ENCODE data around the gene KDM6B. TPM values are rescaled to one million over a fixed set of nuclear protein-coding genes. Genes with fewer than 3 reads are reported as not detected.

The KDM6B gene
- total RNA-seq, 5 donors from 2014 or later (not counting 1 experiment from before 2014, with no cell fraction given) = 87.3 to 180 (median 108) TPM

- Histone ChIP-seq H3K4me1 (ENCODE audit: control insufficient read depth in 1 of 2, extremely low read depth in 1 of 2, insufficient read depth in 2 of 2, low read length in 2 of 2) (peaks cover 53 to 85% of the 10 kb centered on the region in 2 experiments), H3K4me3 (ENCODE audit: control insufficient read depth in 1 of 2, extremely low read depth in 1 of 2, low read length in 1 of 2) (peak overlapping the region; percentile 57 to 91), H3K9me3 (no peaks in the 10 kb centered on the region), H3K27ac (ENCODE audit: low read length) (peak overlapping the region; percentile 100), H3K36me3 (ENCODE audit: control insufficient read depth in 2 of 2, extremely low read depth in 1 of 2, insufficient read depth in 1 of 2, low read length in 1 of 2) (peaks cover 3 to 22% of the 10 kb centered on the region in 2 donors), H3K27me3 (replicated peaks in 1 of 2; ENCODE audit: control insufficient read depth in 2 of 2, extremely low read depth in 1 of 2, insufficient read depth in 2 of 2, low read length in 1 of 2) (no peaks in the 10 kb centered on the region)
- ChIA-PET POLR2A (interaction anchor here (0.5 to 1.8 kb wide), 5 partner anchors 8 to 279 kb away, joined by 3 to 5 read pairs (median 4); partner anchors contain the start of gene NAA38 (in 1 of the 2)), CTCF (interaction anchor here in 1 of 2 donors (0.7 kb wide), 1 partner anchor 17 kb away, joined by 3 read pairs; no protein-coding TSS in a partner anchor)
- DNase-seq = peak; percentile 59 to 97 (median 86)
- Mint-ChIP-seq H3K27me3 (no peaks in the 10 kb centered on the region), H3K4me1 (peaks cover 65 to 78% (median 73%) of the 10 kb centered on the region in 3 donors), H3K27ac (peak overlapping the region; percentile 94 to 98), H3K36me3 (peaks cover 3% of the 10 kb centered on the region), H3K4me3 (peak overlapping the region; percentile 87 to 100 (median 94)), H3K9me3 (no peaks in the 10 kb centered on the region)
- 11% methylated on average over 26 of the region's 34 CpGs for WGBS (ENCODE audit: insufficient coverage)
- peak; percentile 54 to 61 (median 55) for ATAC-seq (replicated peaks in 1 of 4)
Measured at GRCh38 chr17:7841396-7841914, 7.4 kb downstream of the KDM6B start.

- Histone ChIP-seq H3K9me3 (no peaks in the 10 kb centered on the region), H3K27ac (ENCODE audit: low read length) (peak overlapping the region; percentile 100), H3K27me3 (replicated peaks in 1 of 2; ENCODE audit: control insufficient read depth in 2 of 2, extremely low read depth in 1 of 2, insufficient read depth in 2 of 2, low read length in 1 of 2) (no peaks in the 10 kb centered on the region), H3K36me3 (ENCODE audit: control insufficient read depth in 2 of 2, extremely low read depth in 1 of 2, insufficient read depth in 1 of 2, low read length in 1 of 2) (peaks cover 3 to 25% of the 10 kb centered on the region in 2 donors), H3K4me3 (ENCODE audit: control insufficient read depth in 1 of 2, extremely low read depth in 1 of 2, low read length in 1 of 2) (peak overlapping the region; percentile 57 to 91), H3K4me1 (ENCODE audit: control insufficient read depth in 1 of 2, extremely low read depth in 1 of 2, insufficient read depth in 2 of 2, low read length in 2 of 2) (peaks cover 49 to 80% of the 10 kb centered on the region in 2 experiments)
- H3K27ac Mint-ChIP-seq = peak overlapping the region; percentile 96 to 98
- H3K27me3 Mint-ChIP-seq = no peaks in the 10 kb centered on the region
- ChIA-PET CTCF (no interaction called here), POLR2A (interaction anchor here (0.5 to 1.8 kb wide), 5 partner anchors 8 to 278 kb away, joined by 3 to 5 read pairs (median 4); partner anchors contain the start of gene NAA38 (in 1 of the 2))
- H3K36me3 Mint-ChIP-seq = peaks cover 3% of the 10 kb centered on the region
- H3K4me1 Mint-ChIP-seq = peaks cover 61 to 78% (median 71%) of the 10 kb centered on the region in 3 donors
- peak overlapping the region; percentile 87 to 100 (median 94) for H3K4me3 Mint-ChIP-seq
- DNase-seq (peak in 34 of 35 experiments; percentile 68 to 86 (median 80)), ATAC-seq (replicated peaks in 1 of 4) (peak; percentile 19 to 35 (median 30))
- under 1% methylated on average over 22 of the region's 46 CpGs for WGBS (ENCODE audit: insufficient coverage)
- no peaks in the 10 kb centered on the region for H3K9me3 Mint-ChIP-seq
Measured at GRCh38 chr17:7841915-7842379, 7.9 kb downstream of the KDM6B start.

DNA sequence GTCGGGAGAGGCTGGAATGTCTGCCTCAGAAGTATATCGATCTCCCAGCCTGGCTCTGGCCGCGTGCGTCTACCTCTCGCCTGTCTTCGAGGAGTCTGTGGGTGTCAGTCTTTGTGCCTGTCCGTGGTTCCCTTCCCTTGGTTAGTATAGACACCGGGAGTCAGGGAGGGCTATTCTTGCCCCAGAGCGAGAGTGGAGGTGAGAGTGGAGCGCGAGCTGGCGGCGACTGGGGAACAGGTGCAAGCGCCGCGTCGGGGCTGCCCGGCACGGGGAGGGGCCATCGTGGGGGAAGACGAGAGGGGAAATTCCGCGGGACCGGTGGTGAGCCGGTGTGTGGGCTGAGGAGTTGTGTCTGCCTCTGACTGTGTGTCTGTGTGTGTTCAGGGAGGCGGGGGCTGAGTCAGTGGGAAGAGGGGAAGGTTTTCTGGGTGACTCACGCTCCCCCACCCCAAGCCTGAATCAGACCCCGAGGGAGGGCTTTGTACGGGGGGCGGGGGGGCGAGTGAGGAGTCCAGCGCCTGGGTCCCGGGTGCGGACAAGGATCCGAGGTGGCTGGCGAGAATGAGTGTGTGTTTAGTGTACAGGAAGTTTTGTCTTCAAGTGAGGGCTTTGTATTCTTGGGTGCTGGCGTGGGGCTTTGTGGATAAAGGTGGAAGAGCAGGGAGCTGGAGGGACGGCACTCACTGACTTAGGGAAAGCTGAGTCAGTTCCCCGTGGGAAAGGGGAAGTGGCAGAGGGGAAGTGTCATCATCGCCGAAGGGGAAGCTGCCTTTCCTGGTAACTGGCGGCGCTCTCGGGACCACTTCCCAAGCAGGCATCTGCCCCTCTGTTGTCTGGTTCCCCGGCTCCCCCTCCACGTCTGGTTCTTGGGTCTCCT, 8.6 kb downstream of the KDM6B start:
- Histone ChIP-seq H3K4me3 (ENCODE audit: control insufficient read depth in 1 of 2, extremely low read depth in 1 of 2, low read length in 1 of 2) (peak overlapping the region; percentile 86 to 91), H3K9me3 (no peaks in the 10 kb centered on the region), H3K36me3 (ENCODE audit: control insufficient read depth in 2 of 2, extremely low read depth in 1 of 2, insufficient read depth in 1 of 2, low read length in 1 of 2) (peaks cover 3 to 28% of the 10 kb centered on the region in 2 donors), H3K27me3 (replicated peaks in 1 of 2; ENCODE audit: control insufficient read depth in 2 of 2, extremely low read depth in 1 of 2, insufficient read depth in 2 of 2, low read length in 1 of 2) (no peaks in the 10 kb centered on the region), H3K27ac (ENCODE audit: low read length) (peak overlapping the region; percentile 100), H3K4me1 (ENCODE audit: control insufficient read depth in 1 of 2, extremely low read depth in 1 of 2, insufficient read depth in 2 of 2, low read length in 2 of 2) (peaks cover 43 to 74% of the 10 kb centered on the region in 2 experiments)
- POLR2A ChIA-PET = interaction anchor here in 1 of 2 donors (1.4 to 1.8 kb wide), 2 partner anchors 8 to 10 kb away, joined by 5 to 7 read pairs; no protein-coding TSS in a partner anchor
- H3K27me3 Mint-ChIP-seq = no peaks in the 10 kb centered on the region
- peak; percentile 25 to 55 (median 32) for ATAC-seq (replicated peaks in 1 of 4)
- CTCF ChIA-PET = interaction anchor here (0.6 to 0.7 kb wide), 2 partner anchors 8 to 19 kb away, joined by 3 read pairs; no protein-coding TSS in a partner anchor
- H3K4me3 Mint-ChIP-seq = peak overlapping the region; percentile 87 to 100 (median 94)
- WGBS (ENCODE audit: insufficient coverage) = 0% methylated on average over 27 of the region's 47 CpGs
- H3K36me3 Mint-ChIP-seq = peaks cover 3% of the 10 kb centered on the region
- peak; percentile 52 to 98 (median 95) for DNase-seq
- no peaks in the 10 kb centered on the region for H3K9me3 Mint-ChIP-seq
- H3K27ac Mint-ChIP-seq = peak overlapping the region; percentile 96 to 98
- H3K4me1 Mint-ChIP-seq = peaks cover 55 to 72% (median 65%) of the 10 kb centered on the region in 3 donors

DNA sequence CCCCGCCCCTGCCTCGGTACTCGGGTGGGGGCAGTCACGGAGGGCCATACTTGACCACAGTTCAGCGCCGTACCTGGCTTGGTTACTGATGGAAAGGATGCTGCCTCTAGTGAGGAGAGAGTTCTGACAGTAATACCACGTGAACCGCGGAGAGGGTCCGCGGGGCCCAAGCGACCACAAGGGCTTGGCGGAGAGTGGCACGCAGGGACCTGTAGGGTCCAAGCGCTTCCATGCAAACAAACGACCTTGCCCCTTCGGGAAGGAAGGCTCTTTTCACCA, 9.2 kb downstream of the KDM6B start:
- Histone ChIP-seq H3K27ac (ENCODE audit: low read length) (peak overlapping the region; percentile 100), H3K4me1 (ENCODE audit: control insufficient read depth in 1 of 2, extremely low read depth in 1 of 2, insufficient read depth in 2 of 2, low read length in 2 of 2) (peaks cover 41 to 72% of the 10 kb centered on the region in 2 experiments), H3K36me3 (ENCODE audit: control insufficient read depth in 2 of 2, extremely low read depth in 1 of 2, insufficient read depth in 1 of 2, low read length in 1 of 2) (peaks cover 3 to 33% of the 10 kb centered on the region in 2 donors), H3K9me3 (no peaks in the 10 kb centered on the region), H3K4me3 (ENCODE audit: control insufficient read depth in 1 of 2, extremely low read depth in 1 of 2, low read length in 1 of 2) (peak overlapping the region; percentile 86 to 91), H3K27me3 (replicated peaks in 1 of 2; ENCODE audit: control insufficient read depth in 2 of 2, extremely low read depth in 1 of 2, insufficient read depth in 2 of 2, low read length in 1 of 2) (no peaks in the 10 kb centered on the region)
- peak overlapping the region; percentile 87 to 100 (median 94) for H3K4me3 Mint-ChIP-seq
- H3K36me3 Mint-ChIP-seq = peaks cover 3% of the 10 kb centered on the region
- ChIA-PET POLR2A (interaction anchor here in 1 of 2 donors (0.8 to 1.8 kb wide), 3 partner anchors 8 to 14 kb away, joined by 3 to 7 read pairs (median 5); partner anchors contain the start of gene NAA38), CTCF (interaction anchor here (0.6 to 0.7 kb wide), 2 partner anchors 8 to 20 kb away, joined by 3 read pairs; no protein-coding TSS in a partner anchor)
- ATAC-seq (replicated peaks in 1 of 4) = no peak
- H3K9me3 Mint-ChIP-seq = no peaks in the 10 kb centered on the region
- peak overlapping the region; percentile 96 to 98 for H3K27ac Mint-ChIP-seq
- peak in 2 of 35 experiments; percentile 36 to 48 for DNase-seq
- H3K27me3 Mint-ChIP-seq = no peaks in the 10 kb centered on the region
- peaks cover 51 to 69% (median 62%) of the 10 kb centered on the region in 3 donors for H3K4me1 Mint-ChIP-seq
- WGBS (ENCODE audit: insufficient coverage) = 0% methylated on average over 7 of the region's 17 CpGs

DNA sequence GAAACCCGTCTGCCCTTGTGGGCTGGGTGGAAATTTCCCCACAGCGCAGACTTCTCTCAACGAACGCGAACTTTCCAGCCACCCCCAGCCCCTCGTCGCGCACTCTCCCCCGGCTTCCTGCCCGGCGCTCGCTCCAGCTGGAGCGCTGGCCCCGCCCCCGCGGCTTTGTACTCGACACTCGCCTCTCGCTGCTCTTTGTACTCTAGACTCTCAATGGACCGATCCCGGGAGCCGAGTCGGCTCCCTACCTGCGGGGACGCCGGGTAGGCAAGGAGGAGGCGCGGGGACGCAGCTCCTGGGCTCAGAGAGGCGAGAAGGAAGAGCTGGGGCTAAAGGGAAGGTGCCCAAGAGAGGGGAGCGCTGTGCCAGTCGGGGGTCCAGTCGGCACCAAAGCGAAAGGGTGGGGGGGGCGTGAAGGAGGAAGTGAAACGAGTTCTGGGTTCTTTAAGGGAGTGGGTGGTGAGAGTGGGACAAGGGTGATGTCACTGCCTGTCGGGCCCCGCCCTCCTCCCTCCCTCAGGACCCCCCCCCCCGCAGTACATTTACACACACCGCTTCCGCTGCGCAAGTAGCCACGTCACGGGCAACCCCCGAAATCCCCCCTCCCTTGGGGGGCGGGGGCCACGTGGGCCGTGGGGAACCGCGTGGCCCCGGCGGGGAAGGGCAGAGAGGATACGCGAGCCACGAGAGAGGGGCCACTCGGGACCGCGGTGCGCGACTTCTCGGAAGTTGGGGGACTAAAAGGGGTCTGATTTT, 9.7 kb downstream of the KDM6B start:
- ChIA-PET POLR2A (interaction anchor here in 1 of 2 donors (0.8 to 1.8 kb wide), 3 partner anchors 9 to 13 kb away, joined by 3 to 7 read pairs (median 5); partner anchors contain the start of gene NAA38), CTCF (interaction anchor here (0.6 to 0.7 kb wide), 2 partner anchors 9 to 20 kb away, joined by 3 read pairs; no protein-coding TSS in a partner anchor)
- Histone ChIP-seq H3K4me1 (ENCODE audit: control insufficient read depth in 1 of 2, extremely low read depth in 1 of 2, insufficient read depth in 2 of 2, low read length in 2 of 2) (peaks cover 38 to 67% of the 10 kb centered on the region in 2 experiments), H3K27me3 (replicated peaks in 1 of 2; ENCODE audit: control insufficient read depth in 2 of 2, extremely low read depth in 1 of 2, insufficient read depth in 2 of 2, low read length in 1 of 2) (no peaks in the 10 kb centered on the region), H3K27ac (ENCODE audit: low read length) (peak overlapping the region; percentile 100), H3K9me3 (no peaks in the 10 kb centered on the region), H3K4me3 (ENCODE audit: control insufficient read depth in 1 of 2, extremely low read depth in 1 of 2, low read length in 1 of 2) (peak overlapping the region; percentile 87 to 91), H3K36me3 (ENCODE audit: control insufficient read depth in 2 of 2, extremely low read depth in 1 of 2, insufficient read depth in 1 of 2, low read length in 1 of 2) (peaks cover 3 to 36% of the 10 kb centered on the region in 2 donors)
- Mint-ChIP-seq H3K36me3 (peaks cover 3% of the 10 kb centered on the region), H3K27ac (peak overlapping the region; percentile 96 to 98), H3K4me1 (peaks cover 47 to 64% (median 58%) of the 10 kb centered on the region in 3 donors), H3K9me3 (no peaks in the 10 kb centered on the region), H3K27me3 (no peaks in the 10 kb centered on the region), H3K4me3 (peak overlapping the region; percentile 87 to 100 (median 94))
- peak; percentile 60 to 97 (median 93) for DNase-seq
- ATAC-seq (replicated peaks in 1 of 4) = peak; percentile 35 to 44 (median 42)
- 1% methylated on average over 25 of the region's 61 CpGs for WGBS (ENCODE audit: insufficient coverage)

Measured in T-cell (primary cell).